CD4-positive, alpha-beta T cell treated with Interferon gamma for 1 hour (primary cell): ENCODE results near the gene DEPDC5.
A peak's percentile ranks its signal among the peaks of the same experiment; 100 is the strongest.
"Not testable (repeated sequence)": the region's sequence is repeated elsewhere in the genome, so short reads cannot be mapped to it uniquely, and the experiment has no call there.

Experiments used
- DNase-seq: peaks from one replicate; pipeline ENCODE4 v3.0.0-alpha.2; 2020

The DEPDC5 gene

GRCh38 chr22:31749636-31750364 is 4.0 kb upstream of the DEPDC5 start, which contains the start of gene PRR14L:
Gene PRR14L (minus strand): TSS chr22:31750132. CDS start chr22:31738860, 11,272 bp downstream.
- peak; percentile 96 for DNase-seq

GRCh38 chr22:31750365-31751284 is 3.2 kb upstream of the DEPDC5 start:
- DNase-seq = no peak

- no peak for DNase-seq
Observed at GRCh38 chr22:31752096-31752847, 1.5 kb upstream of the DEPDC5 start.

- DNase-seq = no peak
Observed at GRCh38 chr22:31753005-31753633, 700 bp upstream of the DEPDC5 start.

GRCh38 chr22:31754813-31755212 is 994 bp downstream of the DEPDC5 start:
- DNase-seq = no peak

- no peak for DNase-seq
Observed at GRCh38 chr22:31757265-31757664, 3.4 kb downstream of the DEPDC5 start.

- DNase-seq = not testable (repeated sequence)
Observed at GRCh38 chr22:31758860-31759259, 5.0 kb downstream of the DEPDC5 start.

- no peak for DNase-seq
Observed at GRCh38 chr22:31764785-31765184, 11.0 kb downstream of the DEPDC5 start.

- DNase-seq = no peak
Observed at GRCh38 chr22:31768422-31769059, 14.7 kb downstream of the DEPDC5 start.

- no peak for DNase-seq
Observed at GRCh38 chr22:31773416-31773815, 19.6 kb downstream of the DEPDC5 start.

- DNase-seq = no peak
Observed at GRCh38 chr22:31776231-31776630, 22.4 kb downstream of the DEPDC5 start.

- DNase-seq = no peak
Observed at GRCh38 chr22:31789803-31790202, 36.0 kb downstream of the DEPDC5 start.

GRCh38 chr22:31790240-31790639 is 36.4 kb downstream of the DEPDC5 start:
- DNase-seq = no peak

GRCh38 chr22:31799358-31799757 is 45.5 kb downstream of the DEPDC5 start:
- not testable (repeated sequence) for DNase-seq

GRCh38 chr22:31800065-31800464 is 46.2 kb downstream of the DEPDC5 start:
- DNase-seq = no peak

GRCh38 chr22:31800861-31801260 is 47.0 kb downstream of the DEPDC5 start:
- DNase-seq = not testable (repeated sequence)

GRCh38 chr22:31802575-31802974 is 48.8 kb downstream of the DEPDC5 start:
- DNase-seq = no peak

- no peak for DNase-seq
Observed at GRCh38 chr22:31806751-31807150, 52.9 kb downstream of the DEPDC5 start.

GRCh38 chr22:31812977-31813605 is 59.3 kb downstream of the DEPDC5 start:
- DNase-seq = no peak

- not testable (repeated sequence) for DNase-seq
Observed at GRCh38 chr22:31813898-31814297, 60.1 kb downstream of the DEPDC5 start.

- no peak for DNase-seq
Observed at GRCh38 chr22:31814942-31815341, 61.1 kb downstream of the DEPDC5 start.
